H9 (cell line): ENCODE results near the gene DNAJB5. TPM values are rescaled to one million over a fixed set of nuclear protein-coding genes. Genes with fewer than 3 reads are reported as not detected.
"Not testable (repeated sequence)": the region's sequence is repeated elsewhere in the genome, so short reads cannot be mapped to it uniquely, and the experiment has no call there.

Source experiments
- DNase-seq: peaks from one replicate; pipeline ENCODE4 v3.0.0-alpha.2; 2017
- H2AFZ ChIP-seq: one replicate; pipeline ENCODE4 v1.6.1; 2013; ENCODE audit warnings: mild to moderate bottlenecking, low read length, control low read depth, moderate library complexity
- H2AK5ac ChIP-seq: 2 replicates; pipeline ENCODE4 v1.6.1; 2013; ENCODE audit warnings: low read length, control low read depth, mixed read lengths; ENCODE audit not compliant: insufficient read length
- H2BK120ac ChIP-seq: one replicate; pipeline ENCODE4 v1.6.1; 2013; ENCODE audit warnings: low read depth, mild to moderate bottlenecking, low read length, control low read depth, inconsistent platforms; ENCODE audit not compliant: poor library complexity, severe bottlenecking
- H2BK12ac ChIP-seq: 2 replicates; pipeline ENCODE4 v1.6.1; 2013; ENCODE audit warnings: low read length, control low read depth, mixed read lengths, low read depth; ENCODE audit not compliant: insufficient read length
- H2BK15ac ChIP-seq: 2 replicates; pipeline ENCODE4 v1.6.1; 2013; ENCODE audit warnings: low read depth, low read length, control low read depth
- H2BK20ac ChIP-seq: one replicate; pipeline ENCODE4 v1.6.1; 2013; ENCODE audit warnings: low read depth, mild to moderate bottlenecking, low read length, control low read depth, inconsistent platforms; ENCODE audit not compliant: poor library complexity, severe bottlenecking
- H2BK5ac ChIP-seq: 2 replicates; pipeline ENCODE4 v1.6.1; 2013; ENCODE audit warnings: low read length, control low read depth, mixed read lengths; ENCODE audit not compliant: insufficient read length
- H3K14ac ChIP-seq: 2 replicates; pipeline ENCODE4 v1.6.1; 2013; ENCODE audit warnings: low read length, control low read depth; ENCODE audit not compliant: insufficient read depth
- H3K18ac ChIP-seq: 2 replicates; pipeline ENCODE4 v1.6.1; 2013; ENCODE audit warnings: low read depth, mild to moderate bottlenecking, mixed read lengths, low read length, control low read depth; ENCODE audit not compliant: insufficient read length
- H3K23ac ChIP-seq: 2 replicates; pipeline ENCODE4 v1.6.1; 2013; ENCODE audit warnings: low read length, control low read depth, mixed read lengths, low read depth; ENCODE audit not compliant: insufficient read length
- H3K23me2 ChIP-seq: 2 replicates; pipeline ENCODE4 v1.6.1; 2013; ENCODE audit warnings: low read depth, mild to moderate bottlenecking, mixed read lengths, low read length, control low read depth; ENCODE audit not compliant: insufficient read length, poor library complexity, severe bottlenecking
- H3K27ac ChIP-seq: 2 replicates; pipeline ENCODE4 v1.5.1; 2013; ENCODE audit warnings: low read length, control low read depth, mixed read lengths, low read depth; ENCODE audit not compliant: insufficient read length
- H3K27me3 ChIP-seq: 2 replicates; pipeline ENCODE4 v1.6.1; 2013; ENCODE audit warnings: low read length, control low read depth, inconsistent platforms; ENCODE audit not compliant: insufficient read depth
- H3K4ac ChIP-seq: 2 replicates; pipeline ENCODE4 v1.6.1; 2013; ENCODE audit warnings: low read depth, mild to moderate bottlenecking, control low read depth, inconsistent platforms, low read length, moderate library complexity
- H3K4me1 ChIP-seq: 2 replicates; pipeline ENCODE4 v1.6.1; 2013; ENCODE audit warnings: low read length, control low read depth, inconsistent platforms; ENCODE audit not compliant: insufficient read depth
- H3K4me2 ChIP-seq: 2 replicates; pipeline ENCODE4 v1.6.1; 2013; ENCODE audit warnings: low read length, control low read depth, mixed read lengths; ENCODE audit not compliant: insufficient read length, insufficient read depth
- H3K56ac ChIP-seq: 2 replicates; pipeline ENCODE4 v1.6.1; 2013; ENCODE audit warnings: low read depth, mild to moderate bottlenecking, mixed read lengths, low read length, control low read depth; ENCODE audit not compliant: insufficient read length
- H3K79me1 ChIP-seq: 2 replicates; pipeline ENCODE4 v1.6.1; 2013; ENCODE audit warnings: low read depth, mild to moderate bottlenecking, moderate library complexity, low read length, control low read depth, inconsistent platforms; ENCODE audit not compliant: insufficient read depth, poor library complexity, severe bottlenecking
- H3K79me2 ChIP-seq: 2 replicates; pipeline ENCODE4 v1.6.1; 2013; ENCODE audit warnings: low read length, control low read depth, inconsistent platforms; ENCODE audit not compliant: insufficient read depth
- H3K9ac ChIP-seq: 2 replicates; pipeline ENCODE4 v1.6.1; 2013; ENCODE audit warnings: low read length, control low read depth, mixed read lengths; ENCODE audit not compliant: insufficient read length; ENCODE audit errors: extremely low read depth
- H3K9me3 ChIP-seq: one replicate; pipeline ENCODE4 v1.6.1; 2013; ENCODE audit warnings: low read depth, low read length, inconsistent platforms; ENCODE audit not compliant: control insufficient read depth
- H3T11ph ChIP-seq: one replicate; pipeline ENCODE4 v1.6.1; 2013; ENCODE audit warnings: mild to moderate bottlenecking, low read length, control low read depth, inconsistent platforms
- H4K20me1 ChIP-seq: one replicate; pipeline ENCODE4 v1.6.1; 2013; ENCODE audit not compliant: control insufficient read depth, insufficient read length, insufficient read depth
- H4K5ac ChIP-seq: 2 replicates; pipeline ENCODE4 v1.6.1; 2013; ENCODE audit warnings: low read depth, mild to moderate bottlenecking, mixed read lengths, low read length, control low read depth; ENCODE audit not compliant: insufficient read length
- H4K8ac ChIP-seq: replicated peaks from 2 replicates; pipeline ENCODE4 v1.6.1; 2013; ENCODE audit warnings: low read length, control low read depth, mixed read lengths, low read depth; ENCODE audit not compliant: insufficient read length
- H4K91ac ChIP-seq: 2 replicates; pipeline ENCODE4 v1.6.1; 2013; ENCODE audit warnings: low read depth, mild to moderate bottlenecking, moderate library complexity, mixed read lengths, low read length, control low read depth; ENCODE audit not compliant: insufficient read length
- H3K27ac Mint-ChIP-seq, 3 experiments: 2 replicates in 2 of 3; 3 replicates in 1 of 3; pipeline ENCODE4 v1.8.0; 2020 to 2021; ENCODE audit warnings: mixed read lengths in 3 of 3, mild to moderate bottlenecking in 1 of 3, moderate library complexity in 1 of 3
- H3K27me3 Mint-ChIP-seq: 2 replicates; pipeline ENCODE4 v1.8.0; 2021; ENCODE audit warnings: low read depth, mild to moderate bottlenecking, moderate library complexity, mixed read lengths
- H3K36me3 Mint-ChIP-seq, 3 experiments: 2 replicates in 2 of 3; 3 replicates in 1 of 3; pipeline ENCODE4 v1.8.0; 2020 to 2021; ENCODE audit warnings: low read depth in 3 of 3, mixed read lengths in 3 of 3; ENCODE audit not compliant: insufficient read depth in 1 of 3
- H3K4me1 Mint-ChIP-seq, 2 experiments: 2 replicates each; pipeline ENCODE4 v1.8.0; 2020; ENCODE audit warnings: mixed read lengths in 2 of 2
- H3K4me3 Mint-ChIP-seq, 2 experiments: 2 replicates in 1 of 2; 3 replicates in 1 of 2; pipeline ENCODE4 v1.8.0; 2020 to 2021; ENCODE audit warnings: mild to moderate bottlenecking in 2 of 2, mixed read lengths in 2 of 2, moderate library complexity in 1 of 2
- H3K9me3 Mint-ChIP-seq, 2 experiments: 2 replicates in 1 of 2; 3 replicates in 1 of 2; pipeline ENCODE4 v1.8.0; 2020; ENCODE audit warnings: mild to moderate bottlenecking in 2 of 2, mixed read lengths in 2 of 2, moderate library complexity in 1 of 2
- CTCF ChIP-seq: fragments of 200-600 bp; sonication (generic); conservative IDR thresholded peaks from 3 replicates; pipeline ENCODE4 v1.8.0; 2021; ENCODE audit warnings: antibody characterized with exemption, mild to moderate bottlenecking
- WGBS: extraction: QIAGEN DNeasy Blood & Tissue Kit; methylation state at CpG from one replicate; pipeline ENCODE4 v1.1.7; 2013; ENCODE audit warnings: missing lambda C conversion rate, low lambda C conversion rate, mixed read lengths; ENCODE audit not compliant: insufficient read length; ENCODE audit errors: extremely low coverage; 5-methylcytosine and 5-hydroxymethylcytosine counted together
- long read RNA-seq: library from polyadenylated mRNA; unstranded; transcript quantifications from one replicate; pipeline ENCODE4 v2.0.0, GENCODE V29; 2020
- total RNA-seq: library from RNA; stranded (reverse); gene quantifications from 2 replicates; pipeline ENCODE4 v1.2.1, GENCODE V29; 2021

DNAJB5 gene
- total RNA-seq, result 36.8 and 38.9 TPM in 2 replicates
- long read RNA-seq, transcript DNAJB5-201 (4 exons, 2,391 nt), result major isoform, 7 of 15 reads
- long read RNA-seq, partial matches to known transcripts, result 0 of 15 reads
- long read RNA-seq, other reads (novel, unspliced or antisense), result 4 of 15 reads

GRCh38 chr9:34989003-34989945 lies at the start of gene DNAJB5:
Gene DNAJB5 (plus strand): TSS chr9:34989745. CDS start chr9:34990631, 886 bp downstream.
- Histone ChIP-seq H2BK120ac (no peak within 1 kb of the TSS), H2AFZ (no peak within 1 kb of the TSS), H3K23ac (no peak within 1 kb of the TSS), H2BK15ac (no peak within 1 kb of the TSS), H3K4me2 (peak within 1 kb of the TSS; percentile 54), H3K23me2 (peaks cover 16% of the 10 kb centered on the region), H4K91ac (no peak within 1 kb of the TSS), H3K79me2 (no peaks in the 10 kb centered on the region), H3K9ac (peak within 1 kb of the TSS; percentile 47), H2BK12ac (no peak within 1 kb of the TSS), H4K5ac (no peak within 1 kb of the TSS), H3K56ac (no peak within 1 kb of the TSS), H4K20me1 (no peaks in the 10 kb centered on the region), H3K27me3 (no peaks in the 10 kb centered on the region), H3K4me1 (peaks cover 10% of the 10 kb centered on the region; the same call in 1 of the 2 replicates), H3K4ac (no peak within 1 kb of the TSS), H2BK5ac (no peak within 1 kb of the TSS), H4K8ac (no peak within 1 kb of the TSS), H3K18ac (peak within 1 kb of the TSS; percentile 64), H3K9me3 (no peaks in the 10 kb centered on the region), H2BK20ac (no peak within 1 kb of the TSS), H3K27ac (no peak within 1 kb of the TSS), H3K14ac (peak within 1 kb of the TSS; percentile 80), H3K79me1 (no peaks in the 10 kb centered on the region), H2AK5ac (no peak within 1 kb of the TSS), H3T11ph (no peak within 1 kb of the TSS)
- H3K9me3 Mint-ChIP-seq, result no peaks in the 10 kb centered on the region; a peak in 2 of 5 replicates
- no CpG with 5 or more reads among the region's 65 CpGs for WGBS
- H3K4me3 Mint-ChIP-seq, result peak within 1 kb of the TSS; percentile 81 to 92
- H3K27me3 Mint-ChIP-seq, result peaks cover 2% of the 10 kb centered on the region
- peak; percentile 100 for DNase-seq
- peaks cover 12 to 17% (median 15%) of the 10 kb centered on the region in 3 experiments for H3K36me3 Mint-ChIP-seq
- no peak for TF ChIP-seq CTCF
- peaks cover 47 to 71% of the 10 kb centered on the region in 2 experiments for H3K4me1 Mint-ChIP-seq
- peak within 1 kb of the TSS; percentile 98 to 99 (median 98) for H3K27ac Mint-ChIP-seq

- H3K4me3 Mint-ChIP-seq, H3K18ac ChIP-seq, H2BK20ac ChIP-seq, H3K56ac ChIP-seq, H3K4me2 ChIP-seq, H2BK12ac ChIP-seq, H3K36me3 Mint-ChIP-seq, H3K79me1 ChIP-seq, H3K4me1 ChIP-seq, H3K14ac ChIP-seq, H3K27me3 ChIP-seq, H4K5ac ChIP-seq, H3K27ac ChIP-seq, H3K27ac Mint-ChIP-seq, H4K8ac ChIP-seq, H4K91ac ChIP-seq, H3K9me3 Mint-ChIP-seq, H3K9me3 ChIP-seq, H2BK15ac ChIP-seq, H3K4ac ChIP-seq, H2BK5ac ChIP-seq, H3T11ph ChIP-seq, H2AK5ac ChIP-seq, H3K23ac ChIP-seq, H4K20me1 ChIP-seq, H2BK120ac ChIP-seq, H3K9ac ChIP-seq, H2AFZ ChIP-seq, H3K27me3 Mint-ChIP-seq, DNase-seq, H3K79me2 ChIP-seq, H3K23me2 ChIP-seq: not testable (repeated sequence)
- peaks cover 14 to 17% of the 10 kb centered on the region in 2 experiments for H3K4me1 Mint-ChIP-seq
Observed at GRCh38 chr9:34939989-34940388, 49.6 kb upstream of the DNAJB5 start.
